Suprapubic skin (tissue), 4 donors: Measurements from ENCODE around the gene FUT3.

Experiments
- CTCF ChIP-seq, 2 donors: fragments of 200-600 bp in 1 of 2; fragments of 450-650 bp in 1 of 2; sonication (generic) in 1 of 2; IDR thresholded peaks; one replicate each; pipeline ENCODE4 v1.5.1; 2016 to 2019; ENCODE audit warnings: antibody characterized with exemption in 2 of 2, mild to moderate bottlenecking in 1 of 2, moderate library complexity in 1 of 2
- POLR2A ChIP-seq, 2 donors: fragments of 450-650 bp; IDR thresholded peaks; one replicate each; pipeline ENCODE4 v1.6.1; 2017; ENCODE audit warnings: antibody characterized with exemption in 2 of 2, mild to moderate bottlenecking in 2 of 2, moderate library complexity in 2 of 2
- POLR2AphosphoS5 ChIP-seq, 3 donors: sonication (generic); formaldehyde crosslinking; IDR thresholded peaks; one replicate each; pipeline ENCODE4 v1.6.1; 2017; ENCODE audit warnings: antibody characterized with exemption in 3 of 3

GRCh38 chr19:5896365-5897076 lies 45.3 kb upstream of the FUT3 start:
- TF ChIP-seq POLR2AphosphoS5 (IDR thresholded peaks at IDR 0.05), result no peak
- no peak for TF ChIP-seq CTCF (IDR thresholded peaks at IDR 0.05)
- no peak for TF ChIP-seq POLR2A (IDR thresholded peaks at IDR 0.05)
